GM18909 (cell line): ENCODE measurements around the gene TRAP1.

ENCODE experiments used
- ATAC-seq: cut with Tn5 transposase; IDR thresholded peaks from one replicate; pipeline ENCODE4 v1.9.1; 2021; ENCODE audit warnings: mild to moderate bottlenecking; ENCODE audit not compliant: unreplicated experiment, poor library complexity

The TRAP1 gene

GRCh38 chr16:3654249-3654991 lies 62.9 kb downstream of the TRAP1 start, which contains the start of gene DNASE1:
TSS of gene DNASE1 (plus strand) at chr16:3654691. CDS start at chr16:3655374, 683 bp downstream.
- ATAC-seq: no peak

DNA sequence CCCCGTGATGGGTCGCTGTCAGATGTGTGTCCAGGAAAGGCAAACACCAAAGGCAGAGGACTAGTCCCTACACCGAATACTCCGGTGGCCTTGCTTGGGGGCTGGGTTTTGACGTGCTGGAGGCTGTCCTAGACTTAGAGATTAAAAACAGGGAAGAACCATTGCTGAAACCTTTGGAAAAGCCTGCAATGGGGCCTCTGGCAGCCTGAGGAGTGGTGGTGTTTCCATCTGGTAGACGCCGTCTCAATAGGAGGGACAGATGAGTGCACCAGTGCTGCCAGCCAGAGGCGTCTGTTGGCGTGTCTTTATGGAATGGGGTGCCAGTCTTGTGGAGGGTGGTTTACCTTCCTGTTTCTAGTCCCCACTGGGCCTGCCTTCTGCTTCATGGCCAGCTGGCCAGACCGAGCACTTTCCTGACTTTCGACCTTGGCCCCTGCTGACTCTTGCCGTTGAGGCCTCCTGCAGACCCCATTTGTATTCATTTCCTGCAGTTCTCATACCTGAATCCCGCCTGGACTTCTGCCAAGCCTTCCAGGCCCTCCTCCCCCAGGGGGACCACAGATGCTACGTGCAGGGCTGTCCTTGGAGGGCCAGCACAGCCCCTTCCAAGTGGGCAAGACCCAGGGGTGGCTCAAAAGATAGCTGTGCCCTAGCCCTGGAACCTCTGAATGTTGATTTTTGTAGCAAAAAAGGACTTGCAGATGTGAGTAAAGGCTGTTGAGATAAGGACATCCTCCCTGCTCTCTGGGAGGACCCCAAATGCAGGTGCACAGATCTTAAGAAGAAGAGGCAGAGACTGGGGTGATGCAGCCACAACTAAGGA lies 64.7 kb downstream of the TRAP1 start:
- ATAC-seq: no peak

DNA sequence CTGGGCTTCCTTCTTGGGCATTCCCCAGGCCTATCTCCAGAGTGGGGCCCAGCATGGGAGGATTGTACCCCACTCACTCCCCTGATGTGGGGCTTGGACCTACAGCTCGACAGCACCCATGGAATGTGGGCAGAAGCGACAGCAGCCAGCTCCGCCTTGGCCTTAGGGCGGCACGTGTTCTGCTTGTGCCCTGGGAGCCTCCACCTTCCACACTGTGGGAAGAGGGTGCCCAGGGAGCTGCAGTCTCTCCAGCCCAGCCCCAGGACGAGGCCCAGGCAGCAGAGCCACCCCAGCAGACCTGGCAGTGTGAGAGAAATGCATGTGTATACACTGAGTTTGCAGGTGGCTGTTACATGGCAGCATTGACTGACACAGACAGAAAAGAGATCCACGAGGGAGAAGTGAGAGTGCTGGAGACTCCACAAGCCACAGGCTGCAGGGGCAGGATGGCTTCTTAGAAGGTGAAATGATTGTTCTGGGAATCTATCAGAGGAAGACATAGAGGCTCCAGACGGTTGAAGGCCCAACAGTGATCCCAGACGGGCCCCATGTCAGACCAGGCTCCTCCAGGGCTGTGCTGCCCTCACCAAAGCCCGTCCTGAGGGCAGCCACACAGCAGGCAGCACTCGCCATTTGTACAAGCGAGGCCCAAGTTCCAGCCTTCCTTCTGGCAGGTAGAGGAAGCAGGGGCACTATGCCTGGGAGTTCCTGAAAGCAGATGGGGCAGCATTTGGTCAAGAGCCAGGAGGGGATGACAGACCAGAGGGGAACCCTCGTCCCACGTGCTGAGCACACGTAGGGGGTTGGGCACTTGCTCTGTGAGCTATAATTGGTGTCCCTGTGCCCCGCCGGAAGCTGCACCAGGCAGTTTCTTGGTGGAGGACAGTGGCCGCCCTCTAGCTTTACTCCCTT lies 65.6 kb downstream of the TRAP1 start:
- ATAC-seq: no peak

DNA sequence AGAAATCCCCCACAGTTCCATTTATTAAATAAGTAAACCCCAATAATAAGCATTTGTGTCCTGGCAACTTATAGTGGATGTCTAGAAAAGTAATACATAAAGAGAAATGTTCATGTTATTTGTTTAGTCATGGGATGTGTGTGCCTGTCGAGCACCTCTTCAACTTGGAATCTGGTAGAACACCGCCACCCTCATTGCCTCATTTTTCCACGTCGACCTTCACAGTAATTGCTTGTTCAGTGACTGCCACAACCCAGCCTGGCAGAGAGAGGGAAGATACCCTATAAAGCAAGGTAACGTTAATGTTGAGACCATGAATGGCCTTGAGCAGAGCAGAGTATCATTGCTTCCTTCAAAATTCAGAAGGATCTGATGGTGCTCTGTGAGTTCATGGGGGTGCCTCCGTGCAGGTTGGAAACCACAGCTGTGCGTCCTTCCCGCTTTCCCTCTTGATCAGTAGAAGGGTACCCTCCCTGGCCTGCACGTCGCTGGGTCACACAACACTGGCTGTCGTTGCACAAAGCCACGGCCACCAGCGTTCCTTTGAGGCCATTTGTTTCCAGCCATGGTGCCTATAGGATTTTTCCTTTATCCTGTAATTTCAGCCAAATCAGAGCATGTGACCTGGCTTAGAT lies 66.6 kb downstream of the TRAP1 start:
- ATAC-seq: no peak

DNA sequence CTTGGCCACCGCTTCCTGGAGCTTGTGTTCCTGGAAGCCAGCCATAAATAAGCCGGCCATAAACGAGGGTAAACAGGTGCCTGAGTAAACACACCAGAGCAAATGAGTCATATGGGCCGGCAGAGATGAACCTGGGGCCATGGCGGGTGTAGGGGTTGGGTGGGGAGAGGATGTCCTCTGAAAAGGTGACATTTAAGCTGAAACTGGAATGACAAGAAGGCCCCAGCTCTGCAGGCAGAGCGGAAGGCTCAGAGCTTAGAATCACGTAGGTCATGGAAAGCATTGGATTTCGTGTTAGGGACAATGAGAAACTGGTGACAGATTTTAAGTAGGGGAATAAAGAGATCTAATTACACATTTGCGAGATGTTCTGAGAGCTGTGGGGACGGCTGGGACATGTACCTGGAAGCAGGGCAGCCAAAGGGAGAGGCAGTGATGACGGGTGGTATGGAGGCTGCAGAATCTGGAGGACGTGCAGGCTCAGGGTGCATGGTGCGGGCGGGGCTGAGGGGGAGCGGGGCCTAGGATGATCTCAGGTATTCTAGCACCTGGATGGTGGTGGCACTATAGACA lies 70.9 kb downstream of the TRAP1 start:
- no peak for ATAC-seq

DNA sequence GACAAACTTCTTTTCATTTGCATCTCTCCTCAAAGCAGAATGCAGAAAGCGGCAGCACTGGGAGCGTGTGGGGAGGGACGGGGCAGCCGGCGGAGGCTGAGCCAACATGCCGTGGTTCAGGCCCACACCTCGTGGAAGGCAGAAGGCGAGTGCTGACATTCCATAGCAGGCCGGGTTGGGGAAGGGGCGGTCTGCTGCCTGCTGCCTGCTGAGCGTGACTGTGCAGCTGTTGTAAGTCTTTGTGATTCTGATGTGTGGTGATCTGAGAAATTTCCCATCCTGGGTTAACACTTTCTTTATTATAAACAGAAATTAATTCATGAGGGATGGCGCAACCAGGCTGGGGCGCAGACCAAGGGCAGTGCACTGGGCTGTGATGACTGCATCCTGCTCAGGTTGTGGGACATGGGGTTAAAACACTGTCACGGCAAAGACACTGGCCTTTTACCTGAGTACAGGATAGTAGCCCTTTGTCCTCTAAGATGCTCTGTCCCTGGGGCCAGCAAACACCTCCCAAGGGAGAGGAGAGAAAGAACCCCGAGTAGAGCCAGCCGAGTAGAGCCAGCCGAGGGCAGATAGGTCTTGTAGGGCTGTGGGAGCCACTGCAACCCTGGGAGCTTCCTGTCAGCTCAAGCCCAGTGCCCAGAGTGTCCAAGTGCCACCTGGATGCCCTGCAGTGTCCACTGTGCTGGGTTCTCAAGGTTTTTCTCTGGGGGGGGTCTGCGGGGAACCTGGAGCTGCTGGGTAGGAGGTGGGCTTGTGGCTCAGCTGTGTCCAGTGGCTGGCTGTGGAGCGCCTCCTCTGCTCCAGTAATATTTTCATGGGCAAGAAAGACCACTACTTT lies 71.6 kb downstream of the TRAP1 start:
- no peak for ATAC-seq

DNA sequence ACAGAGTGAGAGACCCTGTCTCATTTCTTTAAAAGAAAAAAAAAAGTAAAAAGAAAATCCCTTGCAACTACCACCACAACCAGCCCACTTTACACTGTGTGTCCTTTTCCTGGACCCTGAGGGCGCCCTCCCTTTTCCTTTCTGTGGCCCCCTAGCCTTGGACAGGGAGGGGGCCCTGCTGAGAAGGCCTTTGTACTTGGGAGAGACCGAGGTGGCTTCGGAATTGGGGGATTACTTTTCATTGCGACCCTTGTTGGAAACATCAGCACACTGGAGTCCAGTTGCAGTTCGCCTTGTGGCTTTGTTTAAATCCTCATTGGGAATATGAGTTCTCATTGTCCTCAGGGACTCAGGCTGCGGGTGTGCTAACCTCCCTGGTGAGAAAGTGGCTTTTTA lies 72.2 kb downstream of the TRAP1 start:
- no peak for ATAC-seq

DNA sequence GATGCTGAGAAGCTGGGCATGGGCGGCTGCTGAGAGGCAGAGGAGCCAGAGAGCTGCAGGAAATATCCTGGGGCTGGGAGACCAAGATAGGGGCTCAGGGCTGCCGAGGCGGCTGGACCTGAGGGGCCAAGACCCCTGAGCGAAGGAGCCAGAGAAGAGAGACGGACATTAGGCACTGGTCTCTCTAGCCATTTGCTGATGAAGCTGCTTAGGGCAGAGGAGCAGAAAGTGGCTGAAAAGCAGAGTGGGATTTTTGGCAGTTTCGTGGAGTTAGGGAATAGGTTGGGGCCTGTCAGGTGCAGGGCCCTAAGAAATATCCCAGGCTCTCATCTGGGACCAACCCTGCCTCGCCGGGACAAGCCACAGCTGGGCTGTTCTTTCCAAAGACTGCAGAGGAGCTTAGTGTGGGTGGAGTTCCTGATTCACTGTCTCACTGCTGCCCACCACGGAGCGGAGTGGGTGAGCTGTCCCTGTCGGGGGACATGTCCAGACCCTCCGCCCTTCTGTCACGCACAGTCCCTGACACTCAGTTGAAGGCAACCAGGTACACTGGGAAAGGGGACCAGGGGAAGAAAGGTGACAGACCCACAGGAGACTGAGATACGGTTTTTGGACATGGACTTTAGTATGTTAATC lies 74.1 kb downstream of the TRAP1 start:
- ATAC-seq: no peak

GRCh38 chr16:3642397-3643094 lies 74.8 kb downstream of the TRAP1 start:
- ATAC-seq: no peak

DNA sequence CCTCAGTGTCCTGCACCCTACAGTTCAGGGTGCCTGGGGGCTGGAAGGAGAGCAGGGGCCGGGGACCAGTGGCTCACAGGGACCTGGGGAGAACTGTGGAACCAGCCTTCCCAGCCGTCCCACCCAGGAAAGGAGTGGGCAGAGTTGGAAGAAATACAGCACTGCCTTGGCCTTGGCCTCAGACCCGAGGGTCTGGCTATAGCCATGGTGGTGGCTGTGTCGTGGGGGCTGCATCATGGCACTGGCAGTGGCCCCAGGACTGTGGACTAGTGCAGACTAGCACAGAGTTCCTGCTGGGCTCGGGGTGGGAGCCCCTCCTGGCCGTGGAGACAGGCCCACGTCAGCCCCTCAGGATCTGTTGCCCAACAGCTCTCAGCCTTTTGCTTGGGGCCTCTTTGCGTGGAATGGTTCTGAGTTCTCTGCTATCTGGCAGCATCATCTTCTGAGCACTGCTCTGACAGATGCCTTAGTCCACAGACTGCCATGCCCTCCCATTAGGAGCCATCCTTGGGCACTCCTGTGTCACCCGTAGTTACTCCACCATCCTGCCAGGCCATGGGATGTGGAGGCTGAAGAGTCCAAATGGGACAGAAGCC lies 75.4 kb downstream of the TRAP1 start:
- ATAC-seq: no peak

DNA sequence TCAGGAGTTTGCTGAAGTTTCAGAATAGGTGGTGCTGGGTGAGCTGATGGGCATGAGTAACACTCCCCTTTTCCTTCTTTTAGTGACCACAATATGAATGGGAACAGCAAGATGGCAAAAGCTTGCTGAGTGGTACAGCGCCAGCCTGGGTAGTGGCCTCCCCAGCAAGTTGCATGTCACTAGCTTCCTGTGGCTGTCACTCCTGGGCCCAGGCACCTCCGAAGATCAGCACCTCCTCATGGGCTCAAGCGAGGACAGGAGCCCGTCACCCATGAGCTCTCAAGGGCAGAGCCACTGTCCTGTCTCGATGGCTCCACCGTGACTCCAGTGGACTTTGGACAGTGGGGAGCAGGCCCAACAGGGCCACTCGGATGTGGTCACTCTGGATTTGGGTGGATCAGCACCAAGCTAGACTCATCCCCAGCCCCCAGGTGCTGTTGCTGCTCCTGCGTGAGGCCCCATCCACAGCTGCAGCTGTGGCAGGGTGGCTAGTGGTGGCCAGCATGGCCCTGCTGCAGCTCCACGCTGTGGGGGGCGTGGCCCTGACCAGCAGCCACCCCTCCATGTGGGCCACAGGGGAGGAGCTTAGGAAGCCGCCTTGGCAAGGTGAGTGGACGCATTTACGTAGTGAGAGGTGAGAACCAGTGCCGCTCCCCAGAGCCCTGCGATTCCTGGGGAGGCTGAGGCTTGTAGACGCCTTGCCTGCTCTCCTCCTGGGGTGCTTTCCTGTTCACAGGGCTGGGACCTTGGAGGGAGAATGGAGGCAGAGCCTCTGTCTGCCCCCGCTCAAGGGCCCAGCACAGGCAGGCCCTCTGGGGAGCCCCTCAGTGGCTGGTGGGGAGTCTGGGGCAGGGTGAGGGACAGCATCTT lies 76.5 kb downstream of the TRAP1 start:
- ATAC-seq: no peak

- no peak for ATAC-seq
These were observed 77.1 kb downstream of the TRAP1 start for GRCh38 chr16:3640207-3640606.

- ATAC-seq: no peak
These were observed 78.2 kb downstream of the TRAP1 start for GRCh38 chr16:3638916-3639644.

GRCh38 chr16:3637371-3637923 lies 79.9 kb downstream of the TRAP1 start:
- ATAC-seq: no peak

DNA sequence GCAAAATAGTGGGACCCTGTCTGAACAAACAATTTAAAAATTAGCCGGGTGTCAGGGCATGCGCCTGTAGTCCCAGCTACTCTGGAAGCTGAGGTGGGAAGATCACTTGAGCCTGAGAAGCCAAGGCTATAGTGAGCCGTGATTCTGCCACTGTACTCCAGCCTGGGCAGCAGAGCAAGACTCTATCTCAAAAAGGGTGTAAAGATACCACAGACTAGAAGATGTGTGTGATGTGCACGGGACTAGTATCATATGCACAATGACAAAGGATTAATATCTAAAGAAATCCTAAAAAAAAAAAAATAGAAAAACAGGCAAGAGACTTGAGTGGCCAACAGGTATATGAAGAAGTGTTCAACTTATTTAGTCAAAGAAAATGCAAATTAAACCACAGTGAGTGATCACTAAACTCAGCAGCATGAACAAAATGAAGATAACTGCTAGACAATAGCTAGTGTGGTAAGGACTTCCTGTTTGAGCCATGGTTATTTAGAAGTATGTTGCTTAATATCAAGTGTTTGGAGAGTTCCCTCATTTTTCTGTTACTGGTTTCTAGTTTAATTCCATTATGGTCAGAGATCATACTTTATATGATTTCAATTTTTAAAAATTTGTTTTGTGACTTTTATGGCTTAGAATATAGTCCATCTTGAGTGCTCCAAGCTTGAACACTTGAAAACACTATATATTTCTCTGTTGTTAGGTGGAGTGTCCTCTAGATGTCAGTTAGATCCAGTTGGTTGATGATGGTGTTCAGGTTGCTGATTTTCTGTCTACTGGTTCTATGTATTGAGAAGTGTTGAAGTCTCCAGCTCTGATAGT lies 91.2 kb downstream of the TRAP1 start:
- ATAC-seq: no peak
